ENCODE results near the gene PTBP2.
A peak's percentile ranks its signal among the peaks of the same experiment; 100 is the strongest.

PTBP2 gene

DNA sequence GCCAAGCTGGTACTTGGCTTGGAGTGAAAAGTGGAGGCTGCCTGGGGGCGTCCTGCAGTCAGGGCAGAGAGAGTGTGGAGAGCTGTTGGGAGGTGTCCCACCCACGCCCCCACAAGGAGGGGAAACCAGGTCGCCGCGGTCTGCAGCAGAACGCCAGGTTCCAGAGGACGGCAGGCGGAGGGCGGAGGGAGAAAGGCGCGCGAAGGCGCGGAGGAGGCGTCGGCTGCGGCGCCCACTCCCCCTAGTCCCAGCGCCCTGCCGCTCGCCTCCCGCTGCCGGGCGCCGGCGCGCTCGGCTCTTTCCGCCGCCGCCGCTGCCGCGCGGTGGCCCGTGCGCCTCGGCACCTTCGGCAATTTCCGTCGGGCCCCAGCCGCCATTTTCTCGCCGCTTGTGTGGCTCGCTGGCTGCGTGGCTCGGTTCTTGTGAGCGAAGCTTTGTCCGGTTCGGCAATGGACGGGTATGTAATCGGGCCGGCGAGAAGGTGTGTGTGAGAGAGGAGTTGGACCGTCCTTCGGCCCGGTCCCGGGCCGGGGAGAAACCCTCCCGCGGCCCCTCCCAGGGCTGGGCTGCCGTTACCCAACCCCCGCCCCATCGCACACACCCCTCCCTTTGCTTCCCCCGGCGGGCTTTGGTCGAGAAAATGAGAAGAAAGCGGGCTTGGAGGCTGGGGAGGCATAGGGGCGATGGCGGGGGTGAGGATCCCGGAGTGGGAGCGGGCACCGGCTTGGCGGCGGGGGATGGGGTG, at the start of gene PTBP2:
Gene PTBP2 (plus strand): TSS at position 369 of the 745 bp plus-strand sequence. CDS start 81 bp downstream, at position 450.
- Histone ChIP-seq H3K36me3 (ENCODE audit: insufficient read depth, low read length) (peaks cover 29% of the 10 kb centered on the region), H3K27me3 (ENCODE audit: insufficient read depth, low read length) (no peaks in the 10 kb centered on the region), H3K4me3 (ENCODE audit: low read length) (peak within 1 kb of the TSS; percentile 64), H3K4me1 (ENCODE audit: insufficient read depth, low read length) (peaks cover 11% of the 10 kb centered on the region), H3K9me3 (ENCODE audit: low read length) (peaks cover 6% of the 10 kb centered on the region), H2AFZ (ENCODE audit: low read depth, low read length) (peak within 1 kb of the TSS; percentile 81)

- H3K27me3 ChIP-seq (ENCODE audit: insufficient read depth, low read length) = no peaks in the 10 kb centered on the region
- H2AFZ ChIP-seq (ENCODE audit: low read depth, low read length) = no peak overlapping the region
- H3K4me3 ChIP-seq (ENCODE audit: low read length) = no peak overlapping the region
- peaks cover 2% of the 10 kb centered on the region for H3K9me3 ChIP-seq (ENCODE audit: low read length)
- no peaks in the 10 kb centered on the region for H3K4me1 ChIP-seq (ENCODE audit: insufficient read depth, low read length)
- H3K36me3 ChIP-seq (ENCODE audit: insufficient read depth, low read length) = no peaks in the 10 kb centered on the region
Measured at GRCh38 chr1:96674915-96675314, 46.7 kb upstream of the PTBP2 start.

- H3K36me3 ChIP-seq (ENCODE audit: insufficient read depth, low read length) = no peaks in the 10 kb centered on the region
- H3K27me3 ChIP-seq (ENCODE audit: insufficient read depth, low read length) = no peaks in the 10 kb centered on the region
- no peak overlapping the region for H3K4me3 ChIP-seq (ENCODE audit: low read length)
- H3K4me1 ChIP-seq (ENCODE audit: insufficient read depth, low read length) = no peaks in the 10 kb centered on the region
- no peaks in the 10 kb centered on the region for H3K9me3 ChIP-seq (ENCODE audit: low read length)
- no peak overlapping the region for H2AFZ ChIP-seq (ENCODE audit: low read depth, low read length)
Measured at GRCh38 chr1:96682056-96682455, 39.5 kb upstream of the PTBP2 start.

DNA sequence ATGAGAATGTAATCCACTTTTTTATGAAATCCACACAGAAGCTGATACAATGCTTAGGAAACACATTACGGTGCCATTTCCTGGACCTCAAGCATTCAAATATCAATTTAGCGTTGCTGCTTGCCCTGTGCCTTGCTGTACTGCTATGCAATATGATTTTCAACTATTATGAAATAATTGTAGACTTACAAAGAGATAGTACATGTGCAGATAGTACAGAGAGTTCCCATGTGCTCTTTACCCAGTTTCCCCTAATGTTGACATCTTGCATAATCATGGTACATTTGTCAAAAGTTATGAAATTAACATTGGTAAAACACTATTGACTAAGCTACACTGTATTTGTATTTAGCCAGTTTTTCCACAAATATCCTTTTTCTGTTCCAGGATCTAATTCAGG, 37.7 kb upstream of the PTBP2 start:
- Histone ChIP-seq H3K4me1 (ENCODE audit: insufficient read depth, low read length) (no peaks in the 10 kb centered on the region), H3K36me3 (ENCODE audit: insufficient read depth, low read length) (no peaks in the 10 kb centered on the region), H3K27me3 (ENCODE audit: insufficient read depth, low read length) (no peaks in the 10 kb centered on the region)

GRCh38 chr1:96684744-96685143, 36.8 kb upstream of the PTBP2 start:
- Histone ChIP-seq H3K4me1 (ENCODE audit: insufficient read depth, low read length) (no peaks in the 10 kb centered on the region), H3K36me3 (ENCODE audit: insufficient read depth, low read length) (no peaks in the 10 kb centered on the region), H3K4me3 (ENCODE audit: low read length) (no peak overlapping the region), H3K9me3 (ENCODE audit: low read length) (no peaks in the 10 kb centered on the region), H2AFZ (ENCODE audit: low read depth, low read length) (no peak overlapping the region), H3K27me3 (ENCODE audit: insufficient read depth, low read length) (no peaks in the 10 kb centered on the region)

More for the DNA sequence above, 37.7 kb upstream of the PTBP2 start:
- Histone ChIP-seq H3K9me3 (ENCODE audit: low read length) (no peaks in the 10 kb centered on the region), H2AFZ (ENCODE audit: low read depth, low read length) (no peak overlapping the region), H3K4me3 (ENCODE audit: low read length) (no peak overlapping the region)

- Histone ChIP-seq H3K9me3 (ENCODE audit: low read length) (peaks cover 2% of the 10 kb centered on the region), H2AFZ (ENCODE audit: low read depth, low read length) (no peak overlapping the region), H3K4me1 (ENCODE audit: insufficient read depth, low read length) (no peaks in the 10 kb centered on the region), H3K27me3 (ENCODE audit: insufficient read depth, low read length) (no peaks in the 10 kb centered on the region), H3K4me3 (ENCODE audit: low read length) (no peak overlapping the region), H3K36me3 (ENCODE audit: insufficient read depth, low read length) (no peaks in the 10 kb centered on the region)
Measured at GRCh38 chr1:96688767-96689166, 32.8 kb upstream of the PTBP2 start.

- no peaks in the 10 kb centered on the region for H3K36me3 ChIP-seq (ENCODE audit: insufficient read depth, low read length)
- H3K4me3 ChIP-seq (ENCODE audit: low read length) = no peak overlapping the region
- H3K9me3 ChIP-seq (ENCODE audit: low read length) = peaks cover 5% of the 10 kb centered on the region
- H3K4me1 ChIP-seq (ENCODE audit: insufficient read depth, low read length) = no peaks in the 10 kb centered on the region
- no peak overlapping the region for H2AFZ ChIP-seq (ENCODE audit: low read depth, low read length)
- H3K27me3 ChIP-seq (ENCODE audit: insufficient read depth, low read length) = no peaks in the 10 kb centered on the region
Measured at GRCh38 chr1:96695954-96696353, 25.6 kb upstream of the PTBP2 start.

GRCh38 chr1:96698342-96698983, 23.1 kb upstream of the PTBP2 start:
- no peak overlapping the region for H2AFZ ChIP-seq (ENCODE audit: low read depth, low read length)
- H3K4me3 ChIP-seq (ENCODE audit: low read length) = no peak overlapping the region
- H3K27me3 ChIP-seq (ENCODE audit: insufficient read depth, low read length) = no peaks in the 10 kb centered on the region
- peaks cover 5% of the 10 kb centered on the region for H3K9me3 ChIP-seq (ENCODE audit: low read length)
- H3K4me1 ChIP-seq (ENCODE audit: insufficient read depth, low read length) = no peaks in the 10 kb centered on the region
- no peaks in the 10 kb centered on the region for H3K36me3 ChIP-seq (ENCODE audit: insufficient read depth, low read length)

DNA sequence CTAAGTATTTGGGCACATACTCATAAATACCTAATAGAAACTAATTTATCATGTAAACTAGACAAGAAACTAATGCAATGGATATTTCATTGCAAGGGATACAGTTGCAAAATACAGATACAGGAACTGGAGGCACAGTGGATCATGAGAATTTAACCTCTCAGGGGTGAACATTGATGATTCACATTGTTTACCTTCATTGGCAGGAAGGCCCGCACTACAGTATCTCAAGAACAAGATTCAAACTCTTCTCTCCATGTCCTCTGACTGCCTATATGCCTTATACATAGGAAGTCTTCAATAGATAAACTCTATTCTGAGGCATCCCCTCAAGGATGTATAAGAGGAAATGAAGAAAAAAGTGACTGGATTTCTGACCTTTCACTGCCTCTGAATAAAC, 18.4 kb upstream of the PTBP2 start:
- H2AFZ ChIP-seq (ENCODE audit: low read depth, low read length) = no peak overlapping the region
- no peaks in the 10 kb centered on the region for H3K27me3 ChIP-seq (ENCODE audit: insufficient read depth, low read length)
- H3K4me3 ChIP-seq (ENCODE audit: low read length) = no peak overlapping the region
- peaks cover 5% of the 10 kb centered on the region for H3K9me3 ChIP-seq (ENCODE audit: low read length)
- no peaks in the 10 kb centered on the region for H3K36me3 ChIP-seq (ENCODE audit: insufficient read depth, low read length)
- H3K4me1 ChIP-seq (ENCODE audit: insufficient read depth, low read length) = no peaks in the 10 kb centered on the region

GRCh38 chr1:96707023-96707422, 14.6 kb upstream of the PTBP2 start:
- no peaks in the 10 kb centered on the region for H3K9me3 ChIP-seq (ENCODE audit: low read length)
- H3K4me3 ChIP-seq (ENCODE audit: low read length) = no peak overlapping the region
- no peak overlapping the region for H2AFZ ChIP-seq (ENCODE audit: low read depth, low read length)
- H3K27me3 ChIP-seq (ENCODE audit: insufficient read depth, low read length) = no peaks in the 10 kb centered on the region
- H3K36me3 ChIP-seq (ENCODE audit: insufficient read depth, low read length) = no peaks in the 10 kb centered on the region
- no peaks in the 10 kb centered on the region for H3K4me1 ChIP-seq (ENCODE audit: insufficient read depth, low read length)

- Histone ChIP-seq H3K9me3 (ENCODE audit: low read length) (no peaks in the 10 kb centered on the region), H3K36me3 (ENCODE audit: insufficient read depth, low read length) (no peaks in the 10 kb centered on the region), H3K4me3 (ENCODE audit: low read length) (no peak overlapping the region), H2AFZ (ENCODE audit: low read depth, low read length) (no peak overlapping the region), H3K27me3 (ENCODE audit: insufficient read depth, low read length) (no peaks in the 10 kb centered on the region), H3K4me1 (ENCODE audit: insufficient read depth, low read length) (no peaks in the 10 kb centered on the region)
Measured at GRCh38 chr1:96708482-96708881, 13.1 kb upstream of the PTBP2 start.

GRCh38 chr1:96710708-96711477, 10.7 kb upstream of the PTBP2 start:
- no peaks in the 10 kb centered on the region for H3K27me3 ChIP-seq (ENCODE audit: insufficient read depth, low read length)
- H3K9me3 ChIP-seq (ENCODE audit: low read length) = peaks cover 2% of the 10 kb centered on the region
- no peak overlapping the region for H3K4me3 ChIP-seq (ENCODE audit: low read length)
- no peaks in the 10 kb centered on the region for H3K36me3 ChIP-seq (ENCODE audit: insufficient read depth, low read length)
- H2AFZ ChIP-seq (ENCODE audit: low read depth, low read length) = peak overlapping the region; percentile 51
- no peaks in the 10 kb centered on the region for H3K4me1 ChIP-seq (ENCODE audit: insufficient read depth, low read length)

- H2AFZ ChIP-seq (ENCODE audit: low read depth, low read length) = no peak overlapping the region
- H3K9me3 ChIP-seq (ENCODE audit: low read length) = peaks cover 2% of the 10 kb centered on the region
- no peak overlapping the region for H3K4me3 ChIP-seq (ENCODE audit: low read length)
- no peaks in the 10 kb centered on the region for H3K36me3 ChIP-seq (ENCODE audit: insufficient read depth, low read length)
- H3K27me3 ChIP-seq (ENCODE audit: insufficient read depth, low read length) = no peaks in the 10 kb centered on the region
- H3K4me1 ChIP-seq (ENCODE audit: insufficient read depth, low read length) = no peaks in the 10 kb centered on the region
Measured at GRCh38 chr1:96713649-96714048, 7.9 kb upstream of the PTBP2 start.
